Measurements from ENCODE around the gene NKX6-1. TPM values are rescaled to one million over a fixed set of nuclear protein-coding genes. Genes with fewer than 3 reads are reported as not detected.

Gene NKX6-1
- total RNA-seq, 2 donors from 2014 or later, result not detected

GRCh38 chr4:84494076-84494475, 5.0 kb downstream of the NKX6-1 start:
- Mint-ChIP-seq H3K9me3 (peaks cover 5% of the 10 kb centered on the region), H3K36me3 (ENCODE audit: low read depth) (peaks cover 16% of the 10 kb centered on the region), H3K27ac (no peak overlapping the region), H3K27me3 (peaks cover 73% of the 10 kb centered on the region), H3K4me3 (no peak overlapping the region), H3K4me1 (peaks cover 3% of the 10 kb centered on the region)
- no peak for ATAC-seq (replicated peaks)

- peaks cover 5% of the 10 kb centered on the region for H3K9me3 Mint-ChIP-seq
- ATAC-seq (replicated peaks), result no peak
- peaks cover 8% of the 10 kb centered on the region for H3K36me3 Mint-ChIP-seq (ENCODE audit: low read depth)
- H3K27me3 Mint-ChIP-seq, result peaks cover 73% of the 10 kb centered on the region
- no peaks in the 10 kb centered on the region for H3K4me1 Mint-ChIP-seq
- peak overlapping the region; percentile 34 for H3K4me3 Mint-ChIP-seq
- no peak overlapping the region for H3K27ac Mint-ChIP-seq
These were observed 5.8 kb downstream of the NKX6-1 start for GRCh38 chr4:84493092-84493850.

DNA sequence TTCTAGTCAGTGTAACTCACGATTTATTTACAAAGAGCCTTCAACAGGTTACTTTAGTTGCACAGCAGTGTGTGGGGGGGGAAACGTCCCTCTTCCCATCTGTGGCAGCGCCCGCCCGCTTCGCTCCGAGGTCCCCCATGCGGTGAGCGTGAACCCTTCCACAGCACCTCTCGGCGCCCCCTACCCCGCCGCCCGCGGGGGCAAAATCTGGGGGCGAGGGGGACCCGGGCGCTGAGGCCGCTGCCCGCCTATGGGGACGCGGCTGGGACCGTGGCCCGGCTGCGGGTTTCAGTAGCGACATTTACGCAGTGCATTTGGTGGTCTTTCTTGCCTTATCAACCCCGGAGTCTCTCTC, 6.4 kb downstream of the NKX6-1 start:
- Mint-ChIP-seq H3K27ac (no peak overlapping the region), H3K9me3 (peaks cover 5% of the 10 kb centered on the region), H3K4me3 (no peak overlapping the region), H3K4me1 (no peaks in the 10 kb centered on the region), H3K36me3 (ENCODE audit: low read depth) (peaks cover 8% of the 10 kb centered on the region), H3K27me3 (peaks cover 77% of the 10 kb centered on the region)
- ATAC-seq (replicated peaks), result no peak

DNA sequence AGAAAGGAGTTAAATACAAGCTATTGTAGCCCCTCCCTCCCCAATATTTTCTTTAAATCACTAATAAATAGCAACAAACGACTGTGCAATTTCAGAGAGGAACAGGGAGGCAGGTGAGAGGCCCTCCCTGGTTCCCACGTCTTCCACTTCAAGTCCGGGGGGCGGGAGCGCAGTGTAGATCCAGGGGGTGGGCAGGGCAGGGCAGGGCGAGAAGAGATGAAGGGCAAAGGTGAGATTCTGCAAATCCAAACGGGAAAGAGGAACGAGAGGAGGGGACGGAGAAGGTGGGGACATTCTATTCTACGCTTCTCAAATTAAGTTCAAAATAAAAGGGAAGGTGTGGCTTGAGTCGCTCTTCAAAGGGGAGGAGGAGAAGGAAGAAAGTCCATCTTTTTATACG, 6.8 kb downstream of the NKX6-1 start:
- Mint-ChIP-seq H3K27me3 (peaks cover 79% of the 10 kb centered on the region), H3K36me3 (ENCODE audit: low read depth) (peaks cover 8% of the 10 kb centered on the region), H3K27ac (no peak overlapping the region), H3K4me1 (no peaks in the 10 kb centered on the region), H3K9me3 (peaks cover 5% of the 10 kb centered on the region), H3K4me3 (no peak overlapping the region)
- ATAC-seq (replicated peaks), result no peak

GRCh38 chr4:84491481-84491880, 7.6 kb downstream of the NKX6-1 start:
- Mint-ChIP-seq H3K27ac (no peak overlapping the region), H3K9me3 (peaks cover 5% of the 10 kb centered on the region)
- ATAC-seq (replicated peaks), result no peak

DNA sequence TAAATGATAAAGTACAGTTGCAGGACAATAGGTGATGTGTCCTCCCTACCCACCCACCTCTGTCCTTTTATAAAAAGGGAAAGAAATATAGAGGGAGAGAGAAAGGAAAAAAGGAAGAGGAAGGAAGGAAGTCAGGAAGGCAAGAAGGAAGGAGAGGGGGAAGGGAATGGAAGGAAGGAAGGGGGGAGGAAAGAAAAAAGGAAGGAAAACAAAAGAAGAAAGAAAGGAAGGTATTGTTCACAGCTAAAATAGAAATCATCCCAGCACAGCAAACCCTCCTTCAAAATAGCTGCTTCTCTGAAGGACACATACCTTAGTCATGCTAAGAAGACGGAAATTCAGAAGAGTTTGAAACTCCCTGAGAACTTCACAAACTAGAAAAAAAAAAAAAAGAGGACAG, 8.4 kb downstream of the NKX6-1 start:
- peaks cover 5% of the 10 kb centered on the region for H3K9me3 Mint-ChIP-seq
- H3K27ac Mint-ChIP-seq, result no peak overlapping the region
- H3K4me1 Mint-ChIP-seq, result no peaks in the 10 kb centered on the region
- H3K27me3 Mint-ChIP-seq, result peaks cover 82% of the 10 kb centered on the region
- H3K4me3 Mint-ChIP-seq, result no peak overlapping the region
- ATAC-seq (replicated peaks), result no peak
- H3K36me3 Mint-ChIP-seq (ENCODE audit: low read depth), result no peaks in the 10 kb centered on the region

More at GRCh38 chr4:84491481-84491880, 7.6 kb downstream of the NKX6-1 start:
- Mint-ChIP-seq H3K36me3 (ENCODE audit: low read depth) (peaks cover 2% of the 10 kb centered on the region), H3K27me3 (peaks cover 80% of the 10 kb centered on the region), H3K4me1 (no peaks in the 10 kb centered on the region), H3K4me3 (no peak overlapping the region)

- ATAC-seq (replicated peaks), result no peak
- H3K27ac Mint-ChIP-seq, result no peak overlapping the region
- H3K27me3 Mint-ChIP-seq, result peaks cover 81% of the 10 kb centered on the region
- H3K4me3 Mint-ChIP-seq, result no peak overlapping the region
- no peaks in the 10 kb centered on the region for H3K9me3 Mint-ChIP-seq
- no peaks in the 10 kb centered on the region for H3K4me1 Mint-ChIP-seq
- H3K36me3 Mint-ChIP-seq (ENCODE audit: low read depth), result peaks cover 15% of the 10 kb centered on the region
These were observed 14.9 kb downstream of the NKX6-1 start for GRCh38 chr4:84484236-84484635.

GRCh38 chr4:84483688-84484087, 15.4 kb downstream of the NKX6-1 start:
- H3K36me3 Mint-ChIP-seq (ENCODE audit: low read depth), result peaks cover 15% of the 10 kb centered on the region
- peaks cover 82% of the 10 kb centered on the region for H3K27me3 Mint-ChIP-seq
- H3K4me1 Mint-ChIP-seq, result no peaks in the 10 kb centered on the region
- H3K9me3 Mint-ChIP-seq, result no peaks in the 10 kb centered on the region
- H3K27ac Mint-ChIP-seq, result no peak overlapping the region
- no peak for ATAC-seq (replicated peaks)
- H3K4me3 Mint-ChIP-seq, result no peak overlapping the region

GRCh38 chr4:84482564-84483563, 16.2 kb downstream of the NKX6-1 start:
- no peak for ATAC-seq (replicated peaks)
- H3K4me3 Mint-ChIP-seq, result peak overlapping the region; percentile 16
- H3K36me3 Mint-ChIP-seq (ENCODE audit: low read depth), result peaks cover 15% of the 10 kb centered on the region
- no peaks in the 10 kb centered on the region for H3K9me3 Mint-ChIP-seq
- H3K27ac Mint-ChIP-seq, result no peak overlapping the region
- H3K27me3 Mint-ChIP-seq, result peaks cover 82% of the 10 kb centered on the region
- no peaks in the 10 kb centered on the region for H3K4me1 Mint-ChIP-seq

DNA sequence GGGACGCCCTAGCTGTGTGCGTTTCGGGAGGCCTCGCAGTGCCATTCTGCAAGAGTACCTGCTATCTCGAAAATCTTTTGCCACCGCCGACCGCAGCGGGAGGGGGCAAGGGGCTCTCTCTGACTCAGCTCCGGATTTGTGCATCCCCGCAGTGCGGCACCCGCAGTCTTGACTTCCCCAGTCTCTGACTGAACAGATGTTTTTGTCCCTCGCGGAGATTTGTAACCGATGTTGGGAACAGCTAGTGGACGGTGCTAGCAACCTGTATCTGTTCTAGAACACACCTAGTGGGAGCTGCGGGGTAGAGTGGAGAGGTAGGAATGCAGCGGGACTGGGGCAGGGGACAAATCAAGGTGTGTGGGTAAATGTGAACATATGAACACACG, 17.2 kb downstream of the NKX6-1 start:
- no peak for ATAC-seq (replicated peaks)
- H3K9me3 Mint-ChIP-seq, result no peaks in the 10 kb centered on the region
- H3K36me3 Mint-ChIP-seq (ENCODE audit: low read depth), result peaks cover 15% of the 10 kb centered on the region
- no peaks in the 10 kb centered on the region for H3K4me1 Mint-ChIP-seq
- H3K27me3 Mint-ChIP-seq, result peaks cover 79% of the 10 kb centered on the region
- H3K4me3 Mint-ChIP-seq, result peak overlapping the region; percentile 16
- no peak overlapping the region for H3K27ac Mint-ChIP-seq

GRCh38 chr4:84481077-84481859, 17.8 kb downstream of the NKX6-1 start:
- no peak for ATAC-seq (replicated peaks)
- Mint-ChIP-seq H3K27me3 (peaks cover 76% of the 10 kb centered on the region), H3K4me3 (peak overlapping the region; percentile 16), H3K36me3 (ENCODE audit: low read depth) (peaks cover 15% of the 10 kb centered on the region), H3K4me1 (no peaks in the 10 kb centered on the region), H3K9me3 (no peaks in the 10 kb centered on the region), H3K27ac (no peak overlapping the region)

GRCh38 chr4:84480082-84480481, 19.0 kb downstream of the NKX6-1 start:
- no peaks in the 10 kb centered on the region for H3K4me1 Mint-ChIP-seq
- H3K27ac Mint-ChIP-seq, result no peak overlapping the region
- ATAC-seq (replicated peaks), result no peak
- peaks cover 71% of the 10 kb centered on the region for H3K27me3 Mint-ChIP-seq
- H3K9me3 Mint-ChIP-seq, result no peaks in the 10 kb centered on the region
- no peak overlapping the region for H3K4me3 Mint-ChIP-seq
- H3K36me3 Mint-ChIP-seq (ENCODE audit: low read depth), result peaks cover 15% of the 10 kb centered on the region

DNA sequence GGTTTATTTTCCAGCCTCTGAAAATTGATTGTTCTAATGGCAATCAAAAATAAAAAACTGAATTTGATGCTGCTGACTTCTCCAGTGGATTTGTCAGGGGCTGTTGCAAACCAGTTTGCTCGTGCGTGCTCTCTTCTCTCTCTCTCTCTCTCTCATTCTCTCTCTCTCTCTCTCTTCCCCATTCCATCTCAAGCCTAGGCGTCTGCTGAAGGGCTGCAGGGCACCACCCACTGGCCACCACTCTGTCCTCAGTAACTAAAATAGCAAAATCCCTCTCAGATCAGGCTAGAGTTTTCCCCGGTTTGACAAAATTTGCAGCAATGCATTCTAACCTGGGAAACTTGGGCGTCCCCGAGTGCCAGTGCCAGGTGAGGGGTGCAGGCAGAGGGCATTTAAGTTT, 19.4 kb downstream of the NKX6-1 start:
- peaks cover 15% of the 10 kb centered on the region for H3K36me3 Mint-ChIP-seq (ENCODE audit: low read depth)
- no peak overlapping the region for H3K27ac Mint-ChIP-seq
- H3K27me3 Mint-ChIP-seq, result peaks cover 70% of the 10 kb centered on the region
- no peak overlapping the region for H3K4me3 Mint-ChIP-seq
- H3K4me1 Mint-ChIP-seq, result no peaks in the 10 kb centered on the region
- ATAC-seq (replicated peaks), result no peak
- no peaks in the 10 kb centered on the region for H3K9me3 Mint-ChIP-seq

- Mint-ChIP-seq H3K27ac (no peak overlapping the region), H3K4me1 (no peaks in the 10 kb centered on the region), H3K36me3 (ENCODE audit: low read depth) (peaks cover 15% of the 10 kb centered on the region), H3K9me3 (no peaks in the 10 kb centered on the region), H3K4me3 (no peak overlapping the region), H3K27me3 (peaks cover 69% of the 10 kb centered on the region)
- no peak for ATAC-seq (replicated peaks)
These were observed 21.4 kb downstream of the NKX6-1 start for GRCh38 chr4:84477738-84478137.

Measured in activated T-helper 17 cell treated with anti-CD3 and anti-CD28 coated beads, Interleukin-2, amount 50 U/mL, for 72 hours (primary cell).